Lung (tissue), 12 donors: ENCODE results near the gene KRTAP5-2. TPM values are rescaled to one million over a fixed set of nuclear protein-coding genes. Genes with fewer than 3 reads are reported as not detected.

Source experiments
- ATAC-seq: fragments of 200-7000 bp; cut with Tn5 transposase; one replicate; pipeline ENCODE4 v1.9.1; 2020; ENCODE audit warnings: moderate number of reproducible peaks; ENCODE audit not compliant: insufficient read depth, low FRiP score
- DNase-seq, 3 donors: peaks; one replicate each; pipeline ENCODE4 v3.0.0-alpha.2; 2013 to 2017
- H3K27ac ChIP-seq, 2 donors: one replicate each; pipeline ENCODE4 v1.5.1; 2013; ENCODE audit warnings: mild to moderate bottlenecking in 2 of 2, moderate library complexity in 2 of 2, control low read depth in 1 of 2, inconsistent platforms in 1 of 2, low read depth in 1 of 2, low read length in 1 of 2
- H3K27me3 ChIP-seq, 3 donors: one replicate each; pipeline ENCODE4 v1.5.1; 2013; ENCODE audit warnings: low read length in 2 of 3; ENCODE audit not compliant: control insufficient read depth in 3 of 3, insufficient read depth in 3 of 3
- H3K36me3 ChIP-seq, 4 donors: one replicate each; pipeline ENCODE4 v1.5.1; 2013; ENCODE audit warnings: low read length in 4 of 4, mild to moderate bottlenecking in 1 of 4, moderate library complexity in 1 of 4; ENCODE audit not compliant: control insufficient read depth in 4 of 4, insufficient read depth in 4 of 4
- H3K4me1 ChIP-seq, 5 donors: one replicate each; pipeline ENCODE4 v1.5.1; 2013; ENCODE audit warnings: low read length in 5 of 5, mild to moderate bottlenecking in 2 of 5, moderate library complexity in 1 of 5; ENCODE audit not compliant: control insufficient read depth in 5 of 5, insufficient read depth in 5 of 5
- H3K4me3 ChIP-seq: one replicate; pipeline ENCODE4 v1.5.1; 2013; ENCODE audit warnings: mild to moderate bottlenecking, control low read depth, moderate library complexity
- H3K9ac ChIP-seq, 2 donors: one replicate each; pipeline ENCODE4 v1.5.1; 2013; ENCODE audit warnings: low read length in 2 of 2, control low read depth in 1 of 2; ENCODE audit not compliant: insufficient read depth in 1 of 2
- H3K9me3 ChIP-seq, 4 donors: one replicate each; pipeline ENCODE4 v1.5.1; 2013; ENCODE audit warnings: low read length in 3 of 4, mild to moderate bottlenecking in 1 of 4, moderate library complexity in 1 of 4; ENCODE audit not compliant: control insufficient read depth in 4 of 4, insufficient read depth in 3 of 4
- CTCF ChIP-seq: IDR thresholded peaks from 2 replicates; pipeline ENCODE4 v1.5.1; 2012; ENCODE audit warnings: mild to moderate bottlenecking; ENCODE audit errors: control extremely low read depth, extremely low read depth
- WGBS, 2 donors: extraction: QIAGEN DNeasy Blood & Tissue Kit; methylation state at CpG; one replicate each; pipeline ENCODE4 v1.1.7; 2013; 5-methylcytosine and 5-hydroxymethylcytosine counted together
- polyA plus RNA-seq, 2 donors: library from polyadenylated mRNA; stranded (reverse); fragments of 200-250 nt; gene quantifications; one replicate each; pipeline ENCODE4 v1.2.1, GENCODE V29; 2013
- total RNA-seq, 2 donors: library from RNA; depleted of rRNA in 1 of 2; stranded (reverse); fragments of >200 nt in 1 of 2; gene quantifications; one replicate each; pipeline ENCODE4 v1.2.1, GENCODE V29; 2014 to 2021
- donor health status: control.
- donor health status: control.
- donor health status: Bipolar disorder and iron deficiency.
- donor health status: healthy.
- donor health status: DM: yes; HTN: yes; CAD: no.

The KRTAP5-2 gene
- total and polyA plus RNA-seq, 4 donors: 0.12 TPM; not detected in 3

- Histone ChIP-seq H3K9me3 (peaks cover 0 to 3% (median 0%) of the 10 kb centered on the region in 4 donors), H3K4me3 (no peak overlapping the region), H3K27ac (no peak overlapping the region), H3K36me3 (no peaks in the 10 kb centered on the region), H3K9ac (no peak overlapping the region), H3K4me1 (no peaks in the 10 kb centered on the region), H3K27me3 (peaks cover 0 to 19% (median 0%) of the 10 kb centered on the region in 3 donors)
- 84 to 89% methylated on average over 13 of the region's 13 CpGs for WGBS, 2 donors
- TF ChIP-seq CTCF: no peak
- ATAC-seq (no peak), DNase-seq (no peak)
These were observed 27.4 kb upstream of the KRTAP5-2 start for GRCh38 chr11:1625541-1625940.

- H3K9ac ChIP-seq: no peak overlapping the region
- peaks cover 0 to 3% (median 0%) of the 10 kb centered on the region in 4 donors for H3K9me3 ChIP-seq
- H3K4me3 ChIP-seq: no peak overlapping the region
- peaks cover 0 to 19% (median 0%) of the 10 kb centered on the region in 3 donors for H3K27me3 ChIP-seq
- no peak overlapping the region for H3K27ac ChIP-seq
- no peaks in the 10 kb centered on the region for H3K4me1 ChIP-seq
- 86 to 90% methylated on average over 16 of the region's 16 CpGs for WGBS, 2 donors
- TF ChIP-seq CTCF: no peak
- DNase-seq: no peak
- no peak for ATAC-seq
- no peaks in the 10 kb centered on the region for H3K36me3 ChIP-seq
These were observed 26.5 kb upstream of the KRTAP5-2 start for GRCh38 chr11:1624621-1625020.

GRCh38 chr11:1623716-1624115 is 25.6 kb upstream of the KRTAP5-2 start:
- peaks cover 0 to 17% (median 0%) of the 10 kb centered on the region in 3 donors for H3K27me3 ChIP-seq
- peaks cover 0 to 3% (median 0%) of the 10 kb centered on the region in 4 donors for H3K9me3 ChIP-seq
- 79 to 81% methylated on average over 9 of the region's 9 CpGs for WGBS, 2 donors
- H3K27ac ChIP-seq: no peak overlapping the region
- H3K4me1 ChIP-seq: no peaks in the 10 kb centered on the region
- no peak overlapping the region for H3K4me3 ChIP-seq
- no peak for TF ChIP-seq CTCF
- no peak overlapping the region for H3K9ac ChIP-seq
- DNase-seq (no peak), ATAC-seq (no peak)
- H3K36me3 ChIP-seq: no peaks in the 10 kb centered on the region

- ATAC-seq (no peak), DNase-seq (no peak)
- H3K27ac ChIP-seq: no peak within 1 kb of the TSS
- H3K9me3 ChIP-seq: peaks cover 0 to 3% (median 0%) of the 10 kb centered on the region in 4 donors
- no peaks in the 10 kb centered on the region for H3K36me3 ChIP-seq
- no peak within 1 kb of the TSS for H3K4me3 ChIP-seq
- WGBS, 2 donors: 53 to 70% methylated on average over 1 of the region's 1 CpG
- TF ChIP-seq CTCF: no peak
- H3K4me1 ChIP-seq: no peaks in the 10 kb centered on the region
- no peak within 1 kb of the TSS for H3K9ac ChIP-seq
- H3K27me3 ChIP-seq: peaks cover 0 to 17% (median 0%) of the 10 kb centered on the region in 3 donors
These were observed 24.0 kb upstream of the KRTAP5-2 start, which contains the start of gene KRTAP5-4 for GRCh38 chr11:1622086-1622485. TSS of gene KRTAP5-4 (minus strand) at chr11:1622138. CDS start at chr11:1622093, 45 bp downstream.
